ENCODE measurements around the gene SPARCL1.
A peak's percentile ranks its signal among the peaks of the same experiment; 100 is the strongest.

Gene SPARCL1

GRCh38 chr4:87445964-87446363 lies 83.2 kb downstream of the SPARCL1 start:
- ChIA-PET CTCF (no interaction called here), POLR2A (interaction anchor here (1.2 kb wide), 1 partner anchor 55 kb away, joined by 4 read pairs; the partner anchor contains the start of gene HSD17B11)
- no peak for DNase-seq (ENCODE audit: extremely low spot score)
- TF ChIP-seq PKNOX1 (IDR thresholded peaks at IDR 0.05) (no peak), CTBP1 (IDR thresholded peaks at IDR 0.05; ENCODE audit: borderline replicate concordance) (no peak), L3MBTL2 (conservative IDR thresholded peaks at IDR 0.05) (no peak), BHLHE40 (IDR thresholded peaks at IDR 0.05; ENCODE audit: borderline replicate concordance) (no peak), TARDBP (IDR thresholded peaks at IDR 0.05) (no peak), NFRKB (IDR thresholded peaks at IDR 0.05) (no peak)

GRCh38 chr4:87444741-87445140 lies 84.4 kb downstream of the SPARCL1 start:
- POLR2A ChIA-PET: no interaction called here
- TF ChIP-seq TARDBP (IDR thresholded peaks at IDR 0.05): no peak
- no peak for DNase-seq (ENCODE audit: extremely low spot score)
- CTCF ChIA-PET: interaction anchor here (0.5 kb wide), 1 partner anchor 27 kb away, joined by 6 read pairs; no protein-coding TSS in a partner anchor

- no peak for TF ChIP-seq BHLHE40 (IDR thresholded peaks at IDR 0.05; ENCODE audit: borderline replicate concordance)
- TF ChIP-seq HDGF (IDR thresholded peaks at IDR 0.05; ENCODE audit: borderline replicate concordance): no peak
- no peak for TF ChIP-seq NFRKB (IDR thresholded peaks at IDR 0.05)
- TF ChIP-seq ARNT (IDR thresholded peaks at IDR 0.05): no peak
- no peak for TF ChIP-seq ELF4 (IDR thresholded peaks at IDR 0.05)
- no peak for TF ChIP-seq CTBP1 (IDR thresholded peaks at IDR 0.05; ENCODE audit: borderline replicate concordance)
- no peak for TF ChIP-seq TARDBP (IDR thresholded peaks at IDR 0.05)
- no peak for TF ChIP-seq LEF1 (IDR thresholded peaks at IDR 0.05; ENCODE audit: borderline replicate concordance)
- TF ChIP-seq FOXA1 (IDR thresholded peaks at IDR 0.05): no peak
- no peak for TF ChIP-seq FOXM1 (IDR thresholded peaks at IDR 0.05; ENCODE audit: borderline replicate concordance)
- no peak for TF ChIP-seq ZNF384 (IDR thresholded peaks at IDR 0.05)
- no peak for TF ChIP-seq SUZ12 (IDR thresholded peaks at IDR 0.05)
- no peak for TF ChIP-seq PKNOX1 (IDR thresholded peaks at IDR 0.05)
- no peak for TF ChIP-seq L3MBTL2 (conservative IDR thresholded peaks at IDR 0.05)
- TF ChIP-seq SP1 (IDR thresholded peaks at IDR 0.05): no peak
- TF ChIP-seq FOXK2 (IDR thresholded peaks at IDR 0.05): no peak
- ChIA-PET POLR2A (no interaction called here), CTCF (no interaction called here)
- DNase-seq (ENCODE audit: extremely low spot score): no peak
Measured at GRCh38 chr4:87442889-87443288, 86.3 kb downstream of the SPARCL1 start.

- DNase-seq (ENCODE audit: extremely low spot score): no peak
- TF ChIP-seq BHLHE40 (IDR thresholded peaks at IDR 0.05; ENCODE audit: borderline replicate concordance): no peak
- no peak for TF ChIP-seq SUZ12 (IDR thresholded peaks at IDR 0.05)
- TF ChIP-seq PKNOX1 (IDR thresholded peaks at IDR 0.05): 0 out of 2 replicates have a peak, but pooled peaks have one; percentile 24
- no peak for TF ChIP-seq LEF1 (IDR thresholded peaks at IDR 0.05; ENCODE audit: borderline replicate concordance)
- TF ChIP-seq ELF4 (IDR thresholded peaks at IDR 0.05): no peak
- ChIA-PET CTCF (no interaction called here), POLR2A (no interaction called here)
Measured at GRCh38 chr4:87433342-87433741, 95.8 kb downstream of the SPARCL1 start.

- ChIA-PET POLR2A (no interaction called here), CTCF (interaction anchor here (0.8 kb wide), 1 partner anchor 27 kb away, joined by 3 read pairs; no protein-coding TSS in a partner anchor)
- TF ChIP-seq SP1 (IDR thresholded peaks at IDR 0.05): no peak
- no peak for TF ChIP-seq CTBP1 (IDR thresholded peaks at IDR 0.05; ENCODE audit: borderline replicate concordance)
- TF ChIP-seq ZNF384 (IDR thresholded peaks at IDR 0.05): no peak
- no peak for TF ChIP-seq PKNOX1 (IDR thresholded peaks at IDR 0.05)
- no peak for TF ChIP-seq TARDBP (IDR thresholded peaks at IDR 0.05)
- no peak for DNase-seq (ENCODE audit: extremely low spot score)
Measured at GRCh38 chr4:87430038-87430437, 99.1 kb downstream of the SPARCL1 start.

GRCh38 chr4:87428979-87429378 lies 100.2 kb downstream of the SPARCL1 start:
- DNase-seq (ENCODE audit: extremely low spot score): no peak
- TF ChIP-seq L3MBTL2 (conservative IDR thresholded peaks at IDR 0.05) (no peak), FOXA1 (IDR thresholded peaks at IDR 0.05) (no peak), FOXM1 (IDR thresholded peaks at IDR 0.05; ENCODE audit: borderline replicate concordance) (no peak), ZNF384 (IDR thresholded peaks at IDR 0.05) (no peak), BHLHE40 (IDR thresholded peaks at IDR 0.05; ENCODE audit: borderline replicate concordance) (no peak), NFRKB (IDR thresholded peaks at IDR 0.05) (no peak), HDGF (IDR thresholded peaks at IDR 0.05; ENCODE audit: borderline replicate concordance) (no peak), PKNOX1 (IDR thresholded peaks at IDR 0.05) (no peak), FOXK2 (IDR thresholded peaks at IDR 0.05) (no peak), LEF1 (IDR thresholded peaks at IDR 0.05; ENCODE audit: borderline replicate concordance) (no peak), SUZ12 (IDR thresholded peaks at IDR 0.05) (no peak), SP1 (IDR thresholded peaks at IDR 0.05) (no peak), CTBP1 (IDR thresholded peaks at IDR 0.05; ENCODE audit: borderline replicate concordance) (no peak), ELF4 (IDR thresholded peaks at IDR 0.05) (no peak)
- POLR2A ChIA-PET: no interaction called here
- CTCF ChIA-PET: no interaction called here
